Testis (tissue), 3 donors: ENCODE results near the gene PTGIS. TPM values are rescaled to one million over a fixed set of nuclear protein-coding genes. Genes with fewer than 3 reads are reported as not detected.

Source experiments
- DNase-seq: peaks from one replicate; pipeline ENCODE4 v3.0.0-alpha.2; 2019
- H3K27ac ChIP-seq, 2 donors: fragments of 200-600 bp; sonication (generic); one replicate each; pipeline ENCODE4 v1.5.1; 2019
- H3K27me3 ChIP-seq: fragments of 200-600 bp; sonication (generic); one replicate; pipeline ENCODE4 v1.5.1; 2019
- H3K36me3 ChIP-seq: fragments of 200-600 bp; sonication (generic); one replicate; pipeline ENCODE4 v1.5.1; 2017; ENCODE audit warnings: low read depth; ENCODE audit errors: missing control alignments
- H3K4me1 ChIP-seq: fragments of 200-600 bp; sonication (generic); one replicate; pipeline ENCODE4 v1.5.1; 2019
- H3K4me3 ChIP-seq, 2 donors: fragments of 200-600 bp; sonication (generic); one replicate each; pipeline ENCODE4 v1.5.1; 2017 to 2019
- H3K9me3 ChIP-seq: fragments of 200-600 bp; sonication (generic); one replicate; pipeline ENCODE4 v1.5.1; 2017
- POLR2A ChIP-seq: fragments of 450-650 bp; IDR thresholded peaks from one replicate; pipeline ENCODE4 v1.6.1; 2017; ENCODE audit warnings: antibody characterized with exemption, mild to moderate bottlenecking, moderate library complexity
- WGBS, 2 donors: methylation state at CpG; one replicate each; pipeline ENCODE4 v1.1.5; 2018; 5-methylcytosine and 5-hydroxymethylcytosine counted together
- intact Hi-C: fragments of 100-400 bp; cut with DNase I; formaldehyde crosslinking; loops from one replicate; pipeline ENCODE4 v1.15.1; 2023; ENCODE audit warnings: low total_unique reads
- polyA plus RNA-seq: library from polyadenylated mRNA; stranded (reverse); fragments of 350-450 nt; fragmentation: Illumina TruSeq; extraction: RNeasy Lipid Tissue Mini Kit (QIAGEN cat#74804); gene quantifications from one replicate; pipeline ENCODE4 v1.2.3, GENCODE V29; 2014; ENCODE audit warnings: low read depth, low replicate concordance; ENCODE audit not compliant: insufficient read depth
- total RNA-seq, 2 donors: library from RNA; depleted of rRNA; stranded (reverse); fragments of >200 nt; gene quantifications; one replicate each; pipeline ENCODE4 v1.2.3, GENCODE V29; 2016
- TF ChIP-seq, protein P1 (sequence below), 3 experiments: fragments of 450-650 bp in 2 of 3; fragments of 200-600 bp in 1 of 3; sonication (generic) in 1 of 3; IDR thresholded peaks; one replicate each; pipeline ENCODE4 v1.5.1; 2016 to 2019; ENCODE audit warnings: antibody characterized with exemption in 3 of 3, mild to moderate bottlenecking in 2 of 3, moderate library complexity in 1 of 3

Gene PTGIS
- total and polyA plus RNA-seq, 3 donors from 2014 or later: 12.2 to 30.3 (median 13.0) TPM

DNA sequence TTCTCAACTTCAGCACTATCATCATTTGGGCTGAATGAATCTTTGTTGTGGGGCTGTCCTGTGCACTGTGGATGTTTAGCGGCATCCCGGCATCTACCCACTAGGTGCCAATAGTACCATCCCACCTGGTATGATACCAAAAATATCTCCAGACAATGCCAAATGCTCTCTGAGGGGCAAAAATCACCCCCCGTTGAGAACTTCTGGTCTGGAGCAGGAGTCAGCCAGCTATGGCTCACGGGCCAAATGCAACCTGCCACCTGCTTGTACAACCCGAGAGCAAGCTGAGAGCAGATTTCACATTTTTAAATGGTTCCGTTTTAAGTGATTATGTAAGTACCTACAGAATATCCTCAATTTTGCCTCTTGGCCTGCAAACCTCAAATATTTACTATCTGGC, 112.2 kb downstream of the PTGIS start:
- WGBS, 2 donors: 86 to 93% methylated on average over 4 to 6 of the region's 6 CpGs
- no peak overlapping the region for H3K4me3 ChIP-seq
- no peak overlapping the region for H3K27ac ChIP-seq
- H3K9me3 ChIP-seq: no peaks in the 10 kb centered on the region
- H3K36me3 ChIP-seq: no peaks in the 10 kb centered on the region
- TF ChIP-seq POLR2A: no peak
- TF ChIP-seq, protein P1, sequence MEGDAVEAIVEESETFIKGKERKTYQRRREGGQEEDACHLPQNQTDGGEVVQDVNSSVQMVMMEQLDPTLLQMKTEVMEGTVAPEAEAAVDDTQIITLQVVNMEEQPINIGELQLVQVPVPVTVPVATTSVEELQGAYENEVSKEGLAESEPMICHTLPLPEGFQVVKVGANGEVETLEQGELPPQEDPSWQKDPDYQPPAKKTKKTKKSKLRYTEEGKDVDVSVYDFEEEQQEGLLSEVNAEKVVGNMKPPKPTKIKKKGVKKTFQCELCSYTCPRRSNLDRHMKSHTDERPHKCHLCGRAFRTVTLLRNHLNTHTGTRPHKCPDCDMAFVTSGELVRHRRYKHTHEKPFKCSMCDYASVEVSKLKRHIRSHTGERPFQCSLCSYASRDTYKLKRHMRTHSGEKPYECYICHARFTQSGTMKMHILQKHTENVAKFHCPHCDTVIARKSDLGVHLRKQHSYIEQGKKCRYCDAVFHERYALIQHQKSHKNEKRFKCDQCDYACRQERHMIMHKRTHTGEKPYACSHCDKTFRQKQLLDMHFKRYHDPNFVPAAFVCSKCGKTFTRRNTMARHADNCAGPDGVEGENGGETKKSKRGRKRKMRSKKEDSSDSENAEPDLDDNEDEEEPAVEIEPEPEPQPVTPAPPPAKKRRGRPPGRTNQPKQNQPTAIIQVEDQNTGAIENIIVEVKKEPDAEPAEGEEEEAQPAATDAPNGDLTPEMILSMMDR (IDR thresholded peaks at IDR 0.05): no peak
- no peak for DNase-seq
- H3K27me3 ChIP-seq: no peaks in the 10 kb centered on the region
- intact Hi-C loops: no loop called here
- peaks cover under 1% of the 10 kb centered on the region for H3K4me1 ChIP-seq

Other genes with a start within 250 kb of the PTGIS start
- 1 to 10 TPM; 2.3 to 4.6 TPM for gene KCNB1, start 85.5 kb downstream of the PTGIS start, total RNA-seq
- gene KCNB1, start 85.5 kb downstream of the PTGIS start, polyA plus RNA-seq: 1.5 TPM
- gene B4GALT5, start 145.7 kb upstream of the PTGIS start, total RNA-seq: 10 to 100 TPM; 63.4 to 69.7 TPM
- 56.9 TPM for gene B4GALT5, start 145.7 kb upstream of the PTGIS start, polyA plus RNA-seq
- 10 to 100 TPM; 32.7 to 33.0 TPM for gene SLC9A8, start 244.7 kb upstream of the PTGIS start, total RNA-seq
- gene SLC9A8, start 244.7 kb upstream of the PTGIS start, polyA plus RNA-seq: 21.3 TPM